Lower lobe of right lung (tissue), 2 donors: ENCODE data around the gene SLC5A2. TPM values are rescaled to one million over a fixed set of nuclear protein-coding genes. Genes with fewer than 3 reads are reported as not detected.
A peak's percentile ranks its signal among the peaks of the same experiment; 100 is the strongest.
"Not testable (repeated sequence)": the region's sequence is repeated elsewhere in the genome, so short reads cannot be mapped to it uniquely, and the experiment has no call there.

Experiments
- ATAC-seq, 2 donors: fragments of 200-7000 bp; cut with Tn5 transposase; one replicate each; pipeline ENCODE4 v1.9.1; 2020 to 2022; ENCODE audit warnings: mild to moderate bottlenecking in 2 of 2, moderate library complexity in 2 of 2
- DNase-seq: peaks from one replicate; pipeline ENCODE4 v3.0.0-alpha.2; 2020
- H3K27ac ChIP-seq: fragments of 200-600 bp; one replicate; pipeline ENCODE4 v1.8.0; 2022
- H3K27me3 ChIP-seq: fragments of 200-600 bp; one replicate; pipeline ENCODE4 v1.8.0; 2022; ENCODE audit warnings: low read depth
- H3K36me3 ChIP-seq: fragments of 200-600 bp; one replicate; pipeline ENCODE4 v1.8.0; 2022; ENCODE audit warnings: mild to moderate bottlenecking
- H3K4me1 ChIP-seq: fragments of 200-600 bp; one replicate; pipeline ENCODE4 v1.8.0; 2022
- H3K4me3 ChIP-seq: fragments of 200-600 bp; one replicate; pipeline ENCODE4 v1.8.0; 2022; ENCODE audit warnings: mild to moderate bottlenecking
- H3K9me3 ChIP-seq: fragments of 200-600 bp; one replicate; pipeline ENCODE4 v1.8.0; 2022
- CTCF ChIP-seq: fragments of 200-600 bp; IDR thresholded peaks from one replicate; pipeline ENCODE4 v1.8.0; 2022; ENCODE audit warnings: antibody characterized with exemption, mild to moderate bottlenecking
- intact Hi-C: fragments of 100-400 bp; cut with DNase I; formaldehyde crosslinking; loops from one replicate; pipeline ENCODE4 v1.11.0; 2022
- total RNA-seq: library from RNA; stranded (reverse); fragmentation: NEBNext Ultra II Directional; extraction: Animal tissue kit (Norgen Biotek cat#: 25700); gene quantifications from one replicate; pipeline ENCODE4 v1.2.1, GENCODE V29; 2021
- donor health status: DM: no; HTN: yes; CAD: no; lungs with severe emphysema.

Gene SLC5A2
- total RNA-seq, 1 donor from 2014 or later, result 2.0 TPM

GRCh38 chr16:31478956-31479355 lies 4.0 kb upstream of the SLC5A2 start:
- no peak for DNase-seq
- H3K27ac ChIP-seq, result no peak overlapping the region
- intact Hi-C loops, result no loop called here
- H3K4me3 ChIP-seq, result no peak overlapping the region
- ATAC-seq, result no peak
- H3K27me3 ChIP-seq, result no peaks in the 10 kb centered on the region
- peaks cover 28% of the 10 kb centered on the region for H3K4me1 ChIP-seq
- peaks cover 30% of the 10 kb centered on the region for H3K36me3 ChIP-seq
- no peaks in the 10 kb centered on the region for H3K9me3 ChIP-seq
- no peak for TF ChIP-seq CTCF

DNA sequence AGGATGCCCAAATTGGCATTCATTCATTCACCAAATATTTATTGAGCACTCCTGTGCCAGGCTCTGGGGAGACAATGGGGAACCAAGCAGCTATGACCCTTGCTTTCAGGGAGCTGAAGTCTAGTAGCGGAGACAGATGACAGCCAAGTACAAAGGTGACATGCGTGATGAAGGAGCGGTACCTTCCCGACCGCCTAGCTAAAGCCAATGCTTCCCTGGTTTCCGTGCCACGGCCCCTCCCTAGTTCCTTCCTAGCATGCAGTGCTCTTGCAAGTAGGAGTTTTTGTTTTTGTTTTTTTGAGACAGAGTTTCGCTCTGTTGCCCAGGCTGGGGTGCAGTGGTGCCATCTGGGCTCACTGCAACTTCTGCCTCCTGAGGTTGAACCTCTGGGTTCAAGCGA lies 3.2 kb upstream of the SLC5A2 start:
- peaks cover 28% of the 10 kb centered on the region for H3K4me1 ChIP-seq

DNA sequence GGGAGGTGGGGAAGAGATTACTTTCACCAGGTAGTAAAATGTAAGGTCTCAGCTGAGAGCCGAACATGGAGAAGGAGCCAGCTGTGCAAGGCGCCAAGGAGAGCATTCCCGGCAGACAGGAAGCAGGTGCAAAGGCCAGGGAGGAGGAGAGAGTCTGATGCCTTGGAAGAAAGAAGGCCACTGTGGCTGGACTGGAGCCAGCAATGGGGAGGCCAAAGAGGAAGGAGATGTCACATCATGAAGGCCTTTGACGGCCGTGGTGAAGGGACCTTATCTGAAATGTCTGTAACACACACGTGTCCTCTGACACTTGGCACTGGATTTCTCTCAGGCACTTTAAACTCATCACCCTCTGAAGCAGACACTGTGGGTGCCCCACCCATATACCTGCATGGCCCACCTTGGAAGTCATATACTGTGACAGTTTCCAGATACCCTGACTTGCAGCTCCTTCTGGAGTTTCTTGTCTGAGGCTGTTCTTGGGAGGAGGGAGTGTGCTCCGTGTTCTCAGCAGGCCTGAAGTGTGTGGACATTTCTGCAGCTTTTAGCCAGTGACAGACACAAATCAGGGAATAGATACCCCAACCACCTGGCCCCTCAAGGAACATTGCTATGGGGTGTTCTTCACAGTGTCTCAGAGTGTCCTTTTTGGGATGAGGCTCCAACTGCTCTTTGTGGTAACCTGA lies 1.9 kb upstream of the SLC5A2 start:
- ATAC-seq, result no peak
- DNase-seq, result no peak
- intact Hi-C loops, result no loop called here
- no peak overlapping the region for H3K27ac ChIP-seq
- no peaks in the 10 kb centered on the region for H3K27me3 ChIP-seq
- H3K36me3 ChIP-seq, result peaks cover 13% of the 10 kb centered on the region
- H3K4me3 ChIP-seq, result no peak overlapping the region
- TF ChIP-seq CTCF, result no peak
- no peaks in the 10 kb centered on the region for H3K9me3 ChIP-seq
- H3K4me1 ChIP-seq, result peaks cover 28% of the 10 kb centered on the region

More for the DNA sequence above, 3.2 kb upstream of the SLC5A2 start:
- intact Hi-C loops, result no loop called here
- Histone ChIP-seq H3K9me3 (no peaks in the 10 kb centered on the region), H3K36me3 (peaks cover 24% of the 10 kb centered on the region), H3K27ac (no peak overlapping the region), H3K27me3 (no peaks in the 10 kb centered on the region), H3K4me3 (no peak overlapping the region)
- no peak for TF ChIP-seq CTCF
- ATAC-seq (no peak), DNase-seq (no peak)

- H3K36me3 ChIP-seq, intact Hi-C loops, H3K27me3 ChIP-seq, H3K4me3 ChIP-seq, ATAC-seq, H3K27ac ChIP-seq, DNase-seq, H3K9me3 ChIP-seq: not testable (repeated sequence)
- H3K4me1 ChIP-seq, result peaks cover 34% of the 10 kb centered on the region
These were observed 1.1 kb downstream of the SLC5A2 start for GRCh38 chr16:31484048-31484447.

DNA sequence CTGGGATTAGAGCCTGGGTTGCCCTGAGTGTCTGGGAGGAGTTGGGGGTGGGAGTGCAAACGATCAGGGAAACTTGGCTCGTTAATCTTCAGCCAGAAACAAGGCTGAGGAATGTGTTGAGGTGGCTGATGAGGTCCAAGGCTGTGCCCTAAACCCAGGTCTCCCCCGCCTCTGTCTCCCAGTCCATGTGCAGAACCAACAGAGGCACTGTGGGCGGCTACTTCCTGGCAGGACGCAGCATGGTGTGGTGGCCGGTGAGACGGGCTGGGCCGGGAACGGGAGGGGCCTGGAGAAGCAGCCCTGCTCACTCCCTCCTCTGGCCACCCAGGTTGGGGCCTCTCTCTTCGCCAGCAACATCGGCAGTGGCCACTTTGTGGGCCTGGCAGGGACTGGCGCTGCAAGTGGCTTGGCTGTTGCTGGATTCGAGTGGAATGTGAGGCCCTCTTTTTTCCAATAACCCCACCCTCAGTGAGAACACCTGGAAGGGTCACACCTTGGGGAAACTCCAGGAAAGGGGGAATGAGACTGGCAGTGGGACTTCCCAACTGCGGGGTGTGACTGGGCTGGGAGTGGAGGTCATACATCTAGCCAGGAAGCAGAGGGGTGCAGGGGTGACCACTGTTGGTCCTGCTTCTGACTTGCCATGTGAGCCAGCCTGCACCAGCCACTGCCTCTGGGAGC lies 1.7 kb downstream of the SLC5A2 start:
- no peak overlapping the region for H3K4me3 ChIP-seq
- DNase-seq, result peak; percentile 89
- no peaks in the 10 kb centered on the region for H3K9me3 ChIP-seq
- H3K27ac ChIP-seq, result peak overlapping the region; percentile 33
- no peak for TF ChIP-seq CTCF
- no peaks in the 10 kb centered on the region for H3K27me3 ChIP-seq
- peak; percentile 82 to 85 for ATAC-seq
- intact Hi-C loops, result no loop called here
- peaks cover 34% of the 10 kb centered on the region for H3K4me1 ChIP-seq
- no peaks in the 10 kb centered on the region for H3K36me3 ChIP-seq

GRCh38 chr16:31485571-31485970 lies 2.6 kb downstream of the SLC5A2 start:
- no peak for TF ChIP-seq CTCF
- DNase-seq, result no peak
- Histone ChIP-seq H3K27me3 (no peaks in the 10 kb centered on the region), H3K4me1 (peaks cover 31% of the 10 kb centered on the region), H3K27ac (no peak overlapping the region), H3K36me3 (peaks cover 7% of the 10 kb centered on the region), H3K4me3 (no peak overlapping the region), H3K9me3 (no peaks in the 10 kb centered on the region)
- ATAC-seq, result no peak
- intact Hi-C loops, result no loop called here
